LNCaP clone FGC (cell line): ENCODE measurements around the gene SLC7A14.

Experiments used
- DNase-seq: peaks from one replicate; pipeline ENCODE4 v3.0.0-alpha.2; 2011; ENCODE audit warnings: low read depth
- H3K4me3 ChIP-seq: 2 replicates; pipeline ENCODE4 v1.5.1; 2011; ENCODE audit warnings: mild to moderate bottlenecking, low read depth, low read length, control low read depth
- TF ChIP-seq, protein P1 (sequence below): IDR thresholded peaks from 2 replicates; pipeline ENCODE4 v1.5.1; 2012; ENCODE audit warnings: mild to moderate bottlenecking; ENCODE audit not compliant: control insufficient read depth, insufficient read depth; ENCODE audit errors: extremely low read depth

Gene SLC7A14

DNA sequence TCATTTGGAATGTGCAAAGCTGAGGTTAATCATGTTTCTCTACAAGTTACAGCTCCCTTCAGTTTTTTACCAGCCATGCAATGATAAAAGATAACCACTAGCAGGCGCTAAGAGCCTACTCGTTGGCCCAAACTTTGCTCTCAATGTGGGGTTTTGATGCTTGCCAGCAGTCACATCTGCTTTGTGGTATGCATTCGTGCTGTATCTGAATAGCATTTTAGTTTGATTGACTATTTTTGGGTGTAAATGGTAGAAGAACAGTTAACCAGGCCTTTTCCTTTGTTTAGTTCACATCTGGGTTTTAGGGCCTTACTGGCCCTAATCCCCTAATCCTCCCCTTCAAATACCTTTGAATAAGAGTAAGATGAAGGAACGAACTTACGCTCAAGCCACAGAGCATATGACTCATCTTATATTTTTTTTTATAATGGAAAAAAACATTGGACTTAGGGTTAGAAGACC, 171.6 kb downstream of the SLC7A14 start:
- TF ChIP-seq, protein P1, sequence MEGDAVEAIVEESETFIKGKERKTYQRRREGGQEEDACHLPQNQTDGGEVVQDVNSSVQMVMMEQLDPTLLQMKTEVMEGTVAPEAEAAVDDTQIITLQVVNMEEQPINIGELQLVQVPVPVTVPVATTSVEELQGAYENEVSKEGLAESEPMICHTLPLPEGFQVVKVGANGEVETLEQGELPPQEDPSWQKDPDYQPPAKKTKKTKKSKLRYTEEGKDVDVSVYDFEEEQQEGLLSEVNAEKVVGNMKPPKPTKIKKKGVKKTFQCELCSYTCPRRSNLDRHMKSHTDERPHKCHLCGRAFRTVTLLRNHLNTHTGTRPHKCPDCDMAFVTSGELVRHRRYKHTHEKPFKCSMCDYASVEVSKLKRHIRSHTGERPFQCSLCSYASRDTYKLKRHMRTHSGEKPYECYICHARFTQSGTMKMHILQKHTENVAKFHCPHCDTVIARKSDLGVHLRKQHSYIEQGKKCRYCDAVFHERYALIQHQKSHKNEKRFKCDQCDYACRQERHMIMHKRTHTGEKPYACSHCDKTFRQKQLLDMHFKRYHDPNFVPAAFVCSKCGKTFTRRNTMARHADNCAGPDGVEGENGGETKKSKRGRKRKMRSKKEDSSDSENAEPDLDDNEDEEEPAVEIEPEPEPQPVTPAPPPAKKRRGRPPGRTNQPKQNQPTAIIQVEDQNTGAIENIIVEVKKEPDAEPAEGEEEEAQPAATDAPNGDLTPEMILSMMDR, result peak; percentile 91
- H3K4me3 ChIP-seq, result no peak overlapping the region
- DNase-seq, result peak; percentile 19

DNA sequence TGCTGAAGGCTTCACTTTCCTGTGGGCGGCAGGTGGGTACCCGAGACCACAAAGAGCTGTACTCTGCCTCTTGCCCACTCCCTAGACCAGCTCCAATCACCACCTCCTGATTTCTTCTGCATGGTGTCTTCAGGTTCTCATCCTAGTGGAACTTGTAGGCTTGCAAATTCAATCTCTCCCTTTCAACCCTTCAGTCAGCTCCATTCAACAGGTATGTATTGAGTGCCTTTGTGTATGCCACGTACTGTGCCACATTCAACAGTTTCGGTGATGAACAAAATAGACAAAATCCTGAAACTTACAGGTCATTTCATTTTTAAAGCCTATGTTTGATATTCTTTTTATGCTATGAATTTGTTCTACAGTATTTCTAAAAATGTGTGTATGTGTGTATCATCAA, 172.6 kb downstream of the SLC7A14 start:
- TF ChIP-seq, protein P1, result no peak
- H3K4me3 ChIP-seq, result no peak overlapping the region
- no peak for DNase-seq

DNA sequence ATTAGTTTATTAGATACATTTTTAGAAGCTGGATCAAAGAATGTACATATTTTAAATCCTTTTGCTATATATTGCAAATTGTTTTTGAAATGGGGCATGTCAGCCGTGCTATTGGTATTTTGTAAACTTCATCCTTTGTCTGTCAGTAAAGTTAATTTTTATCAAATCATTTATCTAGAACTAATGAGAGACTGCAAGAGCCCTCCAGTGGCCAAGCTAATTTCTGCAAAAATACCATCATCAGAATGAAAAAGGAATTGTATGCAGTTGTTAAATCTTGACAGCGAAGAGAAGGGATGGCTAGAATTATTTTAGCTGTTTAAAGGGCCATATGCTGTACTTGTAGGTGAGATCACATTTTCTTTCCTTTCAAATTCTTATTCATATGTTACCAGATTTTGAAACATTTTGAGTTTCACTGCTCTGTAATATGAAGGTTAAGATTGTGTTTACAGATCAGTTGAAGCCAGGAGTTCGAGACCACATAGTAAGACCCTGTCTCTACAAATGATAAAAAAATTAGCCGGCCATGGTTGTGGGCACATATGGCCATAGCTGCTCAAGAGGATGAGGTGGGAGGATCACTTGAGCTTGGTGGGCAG, 175.3 kb downstream of the SLC7A14 start:
- TF ChIP-seq, protein P1, result peak; percentile 63

More for the DNA sequence above, 175.3 kb downstream of the SLC7A14 start:
- no peak overlapping the region for H3K4me3 ChIP-seq
- peak; percentile 4 for DNase-seq
